Natural killer cell (primary cell): ENCODE data around the gene EDARADD. TPM values are rescaled to one million over a fixed set of nuclear protein-coding genes. Genes with fewer than 3 reads are reported as not detected.

Source experiments
- ATAC-seq, 3 donors: fragments of 150-1000 bp in 2 of 3; fragments of 200-7000 bp in 1 of 3; cut with Tn5 transposase; 1 replicate in 1 of 3; 2 replicates in 2 of 3; pipeline ENCODE4 v1.10.0; 2021; ENCODE audit warnings: mild to moderate bottlenecking in 2 of 3, moderate library complexity in 2 of 3
- DNase-seq, 2 donors: peaks; one replicate each; pipeline versions ENCODE4 v3.0.0 to v3.0.0-alpha.2; 2013 to 2021; ENCODE audit warnings: mixed read lengths in 1 of 2
- H3K27ac ChIP-seq: one replicate; pipeline ENCODE4 v1.5.1; 2013; ENCODE audit warnings: mild to moderate bottlenecking, low read length
- H3K27me3 ChIP-seq: one replicate; pipeline ENCODE4 v1.6.1; 2013; ENCODE audit warnings: low read length; ENCODE audit not compliant: control insufficient read depth, insufficient read depth
- H3K36me3 ChIP-seq: one replicate; pipeline ENCODE4 v1.6.1; 2013; ENCODE audit warnings: low read length; ENCODE audit not compliant: control insufficient read depth, insufficient read depth
- H3K4me1 ChIP-seq: one replicate; pipeline ENCODE4 v1.6.1; 2013; ENCODE audit warnings: low read length; ENCODE audit not compliant: control insufficient read depth, insufficient read depth
- H3K4me3 ChIP-seq: one replicate; pipeline ENCODE4 v1.5.1; 2013; ENCODE audit warnings: low read length
- H3K9me3 ChIP-seq: one replicate; pipeline ENCODE4 v1.6.1; 2013; ENCODE audit warnings: low read length; ENCODE audit not compliant: control insufficient read depth, insufficient read depth
- H3K27ac Mint-ChIP-seq, 2 donors: one replicate each; pipeline ENCODE4 v1.8.0; 2022; ENCODE audit warnings: mild to moderate bottlenecking in 2 of 2, mixed read lengths in 2 of 2, moderate library complexity in 1 of 2
- H3K27me3 Mint-ChIP-seq, 2 donors: one replicate each; pipeline ENCODE4 v1.8.0; 2022; ENCODE audit warnings: low read depth in 2 of 2, mixed read lengths in 2 of 2
- H3K36me3 Mint-ChIP-seq: one replicate; pipeline ENCODE4 v1.8.0; 2022; ENCODE audit warnings: mixed read lengths
- H3K4me1 Mint-ChIP-seq, 2 donors: one replicate each; pipeline ENCODE4 v1.8.0; 2022; ENCODE audit warnings: mixed read lengths in 2 of 2
- H3K4me3 Mint-ChIP-seq: one replicate; pipeline ENCODE4 v1.8.0; 2022; ENCODE audit warnings: mild to moderate bottlenecking, moderate library complexity, mixed read lengths
- H3K9me3 Mint-ChIP-seq, 2 donors: one replicate each; pipeline ENCODE4 v1.8.0; 2022; ENCODE audit warnings: mixed read lengths in 2 of 2
- CTCF ChIP-seq: fragments of 200-600 bp; IDR thresholded peaks from one replicate; pipeline ENCODE4 v1.8.0; 2022; ENCODE audit warnings: antibody characterized with exemption
- WGBS: methylation state at CpG from one replicate; pipeline ENCODE4 v1.1.7; 2013; ENCODE audit warnings: missing lambda C conversion rate; ENCODE audit not compliant: insufficient coverage; 5-methylcytosine and 5-hydroxymethylcytosine counted together
- intact Hi-C: fragments of 100-400 bp; cut with micrococcal nuclease; formaldehyde crosslinking; loops from one replicate; pipeline ENCODE4 v1.14.2; 2022
- total RNA-seq, 4 donors: library from RNA; stranded (reverse); fragments of 120-200 nt in 1 of 4; gene quantifications; one replicate each; pipeline versions ENCODE4 v1.2.3 to v1.2.4, GENCODE V29; 2013 to 2022

EDARADD gene
- total RNA-seq, 3 donors from 2014 or later (not counting 1 experiment from before 2014, with no cell fraction given): 2.0 to 5.4 (median 2.6) TPM

DNA sequence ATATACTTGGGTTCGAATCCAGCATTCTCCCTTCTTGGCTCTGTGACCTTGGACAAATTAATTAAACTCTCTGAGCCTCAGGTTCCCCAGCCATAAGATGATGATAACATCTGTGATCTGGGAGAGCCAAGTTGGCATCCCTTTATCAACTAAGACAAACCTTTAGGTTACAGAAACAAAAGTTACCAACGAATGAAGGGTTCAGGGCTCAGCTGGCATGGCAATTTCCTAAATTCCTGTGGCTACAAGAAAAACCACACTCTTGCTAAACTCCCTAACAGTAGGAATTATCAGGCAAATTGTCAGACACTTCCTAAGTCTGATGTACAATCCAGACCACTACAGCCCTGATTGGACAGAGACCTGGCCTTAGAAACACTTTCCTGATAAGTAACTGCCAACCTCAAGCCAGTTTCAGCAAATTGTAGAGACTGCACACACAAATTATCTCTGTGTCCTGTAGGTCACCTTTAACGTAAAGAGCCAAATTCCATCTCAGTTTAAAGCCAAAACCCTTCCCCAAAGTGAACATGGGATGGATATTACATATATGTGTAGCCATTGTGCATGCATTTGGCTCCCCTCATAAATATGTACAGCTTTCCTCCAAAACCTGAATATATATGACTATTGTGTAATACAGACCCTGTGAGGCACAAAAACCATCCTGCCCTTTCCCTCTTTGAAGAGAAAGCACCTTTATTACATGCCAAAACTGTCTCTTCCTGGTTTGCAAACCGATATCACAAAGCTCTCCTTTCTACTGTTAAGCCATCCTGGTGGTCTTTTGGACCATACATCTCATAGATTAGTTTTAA lies 39.5 kb upstream of the EDARADD start:
- H3K4me3 ChIP-seq: no peak overlapping the region
- no peaks in the 10 kb centered on the region for H3K27me3 ChIP-seq
- H3K36me3 ChIP-seq: no peaks in the 10 kb centered on the region
- Mint-ChIP-seq H3K9me3 (peaks cover 4 to 6% of the 10 kb centered on the region in 2 donors), H3K4me3 (no peak overlapping the region), H3K4me1 (no peaks in the 10 kb centered on the region), H3K36me3 (peaks cover 11% of the 10 kb centered on the region), H3K27me3 (peaks cover 6 to 8% of the 10 kb centered on the region in 2 donors), H3K27ac (no peak overlapping the region)
- ATAC-seq: no peak
- intact Hi-C loops: no loop called here
- DNase-seq: no peak
- no peak overlapping the region for H3K27ac ChIP-seq
- no peak for TF ChIP-seq CTCF
- WGBS: 46% methylated on average over 4 of the region's 4 CpGs
- no peaks in the 10 kb centered on the region for H3K9me3 ChIP-seq
- H3K4me1 ChIP-seq: no peaks in the 10 kb centered on the region

DNA sequence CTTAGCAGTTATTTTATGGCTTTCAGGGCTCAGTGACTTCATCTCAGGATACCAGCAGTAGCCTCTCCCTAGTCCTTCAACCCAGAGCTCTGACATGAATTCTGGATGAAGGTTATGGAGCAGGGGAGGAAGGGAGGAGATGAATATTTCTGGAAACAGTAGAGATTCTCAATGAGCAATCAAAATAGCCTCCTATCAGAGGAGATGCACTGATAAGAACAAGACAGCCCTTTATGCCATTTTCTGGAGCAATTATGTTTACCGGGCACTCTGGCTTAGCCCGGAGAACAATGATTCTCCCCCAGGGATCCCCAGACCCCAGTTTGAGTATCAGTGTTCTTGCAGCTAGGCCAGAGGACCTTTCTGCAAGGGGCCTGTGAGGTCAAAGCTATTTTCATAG lies 37.9 kb upstream of the EDARADD start:
- H3K36me3 ChIP-seq: no peaks in the 10 kb centered on the region
- no peak overlapping the region for H3K4me3 Mint-ChIP-seq
- no peak for TF ChIP-seq CTCF
- H3K4me1 Mint-ChIP-seq: no peaks in the 10 kb centered on the region
- WGBS: 96% methylated on average over 2 of the region's 2 CpGs
- no peaks in the 10 kb centered on the region for H3K27me3 ChIP-seq
- DNase-seq (no peak), ATAC-seq (no peak)
- no peaks in the 10 kb centered on the region for H3K27me3 Mint-ChIP-seq
- intact Hi-C loops: no loop called here
- H3K4me3 ChIP-seq: no peak overlapping the region
- peaks cover 11% of the 10 kb centered on the region for H3K36me3 Mint-ChIP-seq
- peaks cover 4 to 6% of the 10 kb centered on the region in 2 donors for H3K9me3 Mint-ChIP-seq
- H3K27ac ChIP-seq: no peak overlapping the region
- no peaks in the 10 kb centered on the region for H3K4me1 ChIP-seq
- no peak overlapping the region for H3K27ac Mint-ChIP-seq
- no peaks in the 10 kb centered on the region for H3K9me3 ChIP-seq

- Histone ChIP-seq H3K27ac (no peak overlapping the region), H3K4me1 (no peaks in the 10 kb centered on the region), H3K36me3 (no peaks in the 10 kb centered on the region), H3K4me3 (no peak overlapping the region), H3K27me3 (no peaks in the 10 kb centered on the region), H3K9me3 (no peaks in the 10 kb centered on the region)
- H3K27ac Mint-ChIP-seq: no peak overlapping the region
- intact Hi-C loops: no loop called here
- peaks cover 0 to 10% of the 10 kb centered on the region in 2 donors for H3K27me3 Mint-ChIP-seq
- H3K4me1 Mint-ChIP-seq: no peaks in the 10 kb centered on the region
- peaks cover 4 to 6% of the 10 kb centered on the region in 2 donors for H3K9me3 Mint-ChIP-seq
- 89% methylated on average over 7 of the region's 7 CpGs for WGBS
- H3K36me3 Mint-ChIP-seq: peaks cover 11% of the 10 kb centered on the region
- DNase-seq: no peak
- ATAC-seq: no peak
- H3K4me3 Mint-ChIP-seq: no peak overlapping the region
- no peak for TF ChIP-seq CTCF
Measured at GRCh38 chr1:236361909-236362590, 32.0 kb upstream of the EDARADD start.
